Measurements from ENCODE around the gene EME1. TPM values are rescaled to one million over a fixed set of nuclear protein-coding genes. Genes with fewer than 3 reads are reported as not detected.

Gene EME1
- total RNA-seq, 4 donors from 2014 or later: 0.53 to 23.1 (median 1.9) TPM

- Histone ChIP-seq H3K4me3 (no peak overlapping the region), H3K27ac (no peak overlapping the region), H3K36me3 (peaks cover 0 to 98% (median 0%) of the 10 kb centered on the region in 3 donors), H3K9me3 (no peaks in the 10 kb centered on the region), H3K27me3 (no peaks in the 10 kb centered on the region), H3K4me1 (no peaks in the 10 kb centered on the region)
- TF ChIP-seq POLR2A (IDR thresholded peaks at IDR 0.05): no peak
- TF ChIP-seq CTCF (IDR thresholded peaks at IDR 0.05): no peak
- no peak for DNase-seq
Observed at GRCh38 chr17:50386510-50386909, 13.5 kb downstream of the EME1 start.

- peaks cover 0 to 98% (median 0%) of the 10 kb centered on the region in 3 donors for H3K36me3 ChIP-seq
- H3K27ac ChIP-seq: no peak overlapping the region
- TF ChIP-seq CTCF (IDR thresholded peaks at IDR 0.05) (no peak), POLR2A (IDR thresholded peaks at IDR 0.05) (no peak)
- H3K9me3 ChIP-seq: no peaks in the 10 kb centered on the region
- no peaks in the 10 kb centered on the region for H3K4me1 ChIP-seq
- no peak for DNase-seq
- H3K4me3 ChIP-seq: no peak overlapping the region
- no peaks in the 10 kb centered on the region for H3K27me3 ChIP-seq
Observed at GRCh38 chr17:50388728-50389127, 15.7 kb downstream of the EME1 start.

GRCh38 chr17:50389534-50389933 lies 16.5 kb downstream of the EME1 start:
- Histone ChIP-seq H3K27ac (no peak overlapping the region), H3K4me3 (no peak overlapping the region), H3K9me3 (no peaks in the 10 kb centered on the region), H3K27me3 (no peaks in the 10 kb centered on the region), H3K4me1 (peaks cover 0 to under 1% (median 0%) of the 10 kb centered on the region in 4 donors), H3K36me3 (peaks cover 0 to 98% (median 0%) of the 10 kb centered on the region in 3 donors)
- no peak for DNase-seq
- TF ChIP-seq POLR2A (IDR thresholded peaks at IDR 0.05): no peak
- no peak for TF ChIP-seq CTCF (IDR thresholded peaks at IDR 0.05)

GRCh38 chr17:50392621-50393020 lies 19.6 kb downstream of the EME1 start:
- TF ChIP-seq POLR2A (IDR thresholded peaks at IDR 0.05): no peak
- no peak for TF ChIP-seq CTCF (IDR thresholded peaks at IDR 0.05)
- Histone ChIP-seq H3K27ac (peak overlapping the region in 1 of 4 donors; percentile 1), H3K36me3 (peaks cover 0 to 70% (median 0%) of the 10 kb centered on the region in 3 donors), H3K9me3 (no peaks in the 10 kb centered on the region), H3K27me3 (no peaks in the 10 kb centered on the region), H3K4me3 (no peak overlapping the region), H3K4me1 (peaks cover 0 to 21% (median 17%) of the 10 kb centered on the region in 4 donors)
- DNase-seq: peak in 1 of 3 donors; percentile 61

GRCh38 chr17:50393700-50394099 lies 20.7 kb downstream of the EME1 start:
- no peak overlapping the region for H3K4me3 ChIP-seq
- H3K36me3 ChIP-seq: peaks cover 0 to 60% (median 0%) of the 10 kb centered on the region in 3 donors
- no peak overlapping the region for H3K27ac ChIP-seq
- no peaks in the 10 kb centered on the region for H3K9me3 ChIP-seq
- TF ChIP-seq POLR2A (IDR thresholded peaks at IDR 0.05): no peak
- H3K4me1 ChIP-seq: peaks cover 0 to 21% (median 17%) of the 10 kb centered on the region in 4 donors
- no peak for DNase-seq
- no peaks in the 10 kb centered on the region for H3K27me3 ChIP-seq

GRCh38 chr17:50394711-50395110 lies 21.7 kb downstream of the EME1 start:
- H3K27ac ChIP-seq: no peak overlapping the region
- H3K4me1 ChIP-seq: peaks cover 0 to 21% (median 17%) of the 10 kb centered on the region in 4 donors
- TF ChIP-seq POLR2A (IDR thresholded peaks at IDR 0.05) (no peak), CTCF (IDR thresholded peaks at IDR 0.05) (no peak)
- DNase-seq: no peak
- H3K36me3 ChIP-seq: peaks cover 0 to 50% (median 0%) of the 10 kb centered on the region in 3 donors
- H3K4me3 ChIP-seq: no peak overlapping the region
- H3K27me3 ChIP-seq: no peaks in the 10 kb centered on the region
- no peaks in the 10 kb centered on the region for H3K9me3 ChIP-seq
